ENCODE results near the gene PARD3B.

The PARD3B gene

GRCh38 chr2:204662956-204663355, 117.7 kb downstream of the PARD3B start:
- peaks cover 0 to 9% of the 10 kb centered on the region in 2 donors for H3K4me1 ChIP-seq (ENCODE audit: control insufficient read depth in 1 of 2, insufficient read depth in 2 of 2, low read length in 2 of 2)
- H3K9me3 ChIP-seq (ENCODE audit: control insufficient read depth in 1 of 2, low read length in 2 of 2), result no peaks in the 10 kb centered on the region
- H3K36me3 ChIP-seq (ENCODE audit: control insufficient read depth in 1 of 2, insufficient read depth in 2 of 2, low read length in 2 of 2), result no peaks in the 10 kb centered on the region
- H3K27me3 ChIP-seq (ENCODE audit: low read depth, low read length), result no peaks in the 10 kb centered on the region
- H3K4me3 ChIP-seq (ENCODE audit: low read depth in 1 of 2, low read length in 2 of 2), result no peak overlapping the region
- no peak overlapping the region for H3K27ac ChIP-seq (ENCODE audit: low read length)

GRCh38 chr2:204663816-204664425, 118.6 kb downstream of the PARD3B start:
- H3K36me3 ChIP-seq (ENCODE audit: control insufficient read depth in 1 of 2, insufficient read depth in 2 of 2, low read length in 2 of 2), result no peaks in the 10 kb centered on the region
- H3K4me1 ChIP-seq (ENCODE audit: control insufficient read depth in 1 of 2, insufficient read depth in 2 of 2, low read length in 2 of 2), result peaks cover 0 to 9% of the 10 kb centered on the region in 2 donors
- no peaks in the 10 kb centered on the region for H3K9me3 ChIP-seq (ENCODE audit: control insufficient read depth in 1 of 2, low read length in 2 of 2)
- no peak overlapping the region for H3K4me3 ChIP-seq (ENCODE audit: low read depth in 1 of 2, low read length in 2 of 2)
- H3K27me3 ChIP-seq (ENCODE audit: low read depth, low read length), result no peaks in the 10 kb centered on the region
- no peak overlapping the region for H3K27ac ChIP-seq (ENCODE audit: low read length)

- H3K27ac ChIP-seq (ENCODE audit: low read length), result no peak overlapping the region
- no peaks in the 10 kb centered on the region for H3K36me3 ChIP-seq (ENCODE audit: control insufficient read depth in 1 of 2, insufficient read depth in 2 of 2, low read length in 2 of 2)
- no peaks in the 10 kb centered on the region for H3K27me3 ChIP-seq (ENCODE audit: low read depth, low read length)
- H3K4me1 ChIP-seq (ENCODE audit: control insufficient read depth in 1 of 2, insufficient read depth in 2 of 2, low read length in 2 of 2), result peaks cover 0 to 9% of the 10 kb centered on the region in 2 donors
- no peak overlapping the region for H3K4me3 ChIP-seq (ENCODE audit: low read depth in 1 of 2, low read length in 2 of 2)
- H3K9me3 ChIP-seq (ENCODE audit: control insufficient read depth in 1 of 2, low read length in 2 of 2), result no peaks in the 10 kb centered on the region
These were observed 119.4 kb downstream of the PARD3B start for GRCh38 chr2:204664708-204665121.

GRCh38 chr2:204665207-204665606, 119.9 kb downstream of the PARD3B start:
- Histone ChIP-seq H3K36me3 (ENCODE audit: control insufficient read depth in 1 of 2, insufficient read depth in 2 of 2, low read length in 2 of 2) (no peaks in the 10 kb centered on the region), H3K27me3 (ENCODE audit: low read depth, low read length) (no peaks in the 10 kb centered on the region), H3K4me1 (ENCODE audit: control insufficient read depth in 1 of 2, insufficient read depth in 2 of 2, low read length in 2 of 2) (peaks cover 0 to 9% of the 10 kb centered on the region in 2 donors), H3K4me3 (ENCODE audit: low read depth in 1 of 2, low read length in 2 of 2) (no peak overlapping the region), H3K9me3 (ENCODE audit: control insufficient read depth in 1 of 2, low read length in 2 of 2) (no peaks in the 10 kb centered on the region), H3K27ac (ENCODE audit: low read length) (no peak overlapping the region)

GRCh38 chr2:204665771-204666170, 120.5 kb downstream of the PARD3B start:
- no peaks in the 10 kb centered on the region for H3K27me3 ChIP-seq (ENCODE audit: low read depth, low read length)
- no peak overlapping the region for H3K27ac ChIP-seq (ENCODE audit: low read length)
- peaks cover 0 to 9% of the 10 kb centered on the region in 2 donors for H3K4me1 ChIP-seq (ENCODE audit: control insufficient read depth in 1 of 2, insufficient read depth in 2 of 2, low read length in 2 of 2)
- no peaks in the 10 kb centered on the region for H3K9me3 ChIP-seq (ENCODE audit: control insufficient read depth in 1 of 2, low read length in 2 of 2)
- H3K4me3 ChIP-seq (ENCODE audit: low read depth in 1 of 2, low read length in 2 of 2), result no peak overlapping the region
- no peaks in the 10 kb centered on the region for H3K36me3 ChIP-seq (ENCODE audit: control insufficient read depth in 1 of 2, insufficient read depth in 2 of 2, low read length in 2 of 2)

- Histone ChIP-seq H3K27ac (ENCODE audit: low read length) (no peak overlapping the region), H3K27me3 (ENCODE audit: low read depth, low read length) (no peaks in the 10 kb centered on the region), H3K4me1 (ENCODE audit: control insufficient read depth in 1 of 2, insufficient read depth in 2 of 2, low read length in 2 of 2) (peaks cover 0 to 9% of the 10 kb centered on the region in 2 donors), H3K9me3 (ENCODE audit: control insufficient read depth in 1 of 2, low read length in 2 of 2) (no peaks in the 10 kb centered on the region), H3K36me3 (ENCODE audit: control insufficient read depth in 1 of 2, insufficient read depth in 2 of 2, low read length in 2 of 2) (no peaks in the 10 kb centered on the region), H3K4me3 (ENCODE audit: low read depth in 1 of 2, low read length in 2 of 2) (no peak overlapping the region)
These were observed 122.7 kb downstream of the PARD3B start for GRCh38 chr2:204667990-204668389.

GRCh38 chr2:204669382-204669781, 124.1 kb downstream of the PARD3B start:
- Histone ChIP-seq H3K4me3 (ENCODE audit: low read depth in 1 of 2, low read length in 2 of 2) (no peak overlapping the region), H3K9me3 (ENCODE audit: control insufficient read depth in 1 of 2, low read length in 2 of 2) (no peaks in the 10 kb centered on the region), H3K27ac (ENCODE audit: low read length) (no peak overlapping the region), H3K36me3 (ENCODE audit: control insufficient read depth in 1 of 2, insufficient read depth in 2 of 2, low read length in 2 of 2) (no peaks in the 10 kb centered on the region), H3K4me1 (ENCODE audit: control insufficient read depth in 1 of 2, insufficient read depth in 2 of 2, low read length in 2 of 2) (peaks cover 0 to 9% of the 10 kb centered on the region in 2 donors), H3K27me3 (ENCODE audit: low read depth, low read length) (no peaks in the 10 kb centered on the region)

GRCh38 chr2:204670124-204670523, 124.8 kb downstream of the PARD3B start:
- H3K4me3 ChIP-seq (ENCODE audit: low read depth in 1 of 2, low read length in 2 of 2), result no peak overlapping the region
- no peaks in the 10 kb centered on the region for H3K9me3 ChIP-seq (ENCODE audit: control insufficient read depth in 1 of 2, low read length in 2 of 2)
- no peaks in the 10 kb centered on the region for H3K36me3 ChIP-seq (ENCODE audit: control insufficient read depth in 1 of 2, insufficient read depth in 2 of 2, low read length in 2 of 2)
- H3K27me3 ChIP-seq (ENCODE audit: low read depth, low read length), result no peaks in the 10 kb centered on the region
- H3K27ac ChIP-seq (ENCODE audit: low read length), result no peak overlapping the region
- H3K4me1 ChIP-seq (ENCODE audit: control insufficient read depth in 1 of 2, insufficient read depth in 2 of 2, low read length in 2 of 2), result peaks cover 0 to 1% of the 10 kb centered on the region in 2 donors

GRCh38 chr2:204670756-204671155, 125.5 kb downstream of the PARD3B start:
- H3K27ac ChIP-seq (ENCODE audit: low read length), result no peak overlapping the region
- no peaks in the 10 kb centered on the region for H3K36me3 ChIP-seq (ENCODE audit: control insufficient read depth in 1 of 2, insufficient read depth in 2 of 2, low read length in 2 of 2)
- no peaks in the 10 kb centered on the region for H3K4me1 ChIP-seq (ENCODE audit: control insufficient read depth in 1 of 2, insufficient read depth in 2 of 2, low read length in 2 of 2)
- no peak overlapping the region for H3K4me3 ChIP-seq (ENCODE audit: low read depth in 1 of 2, low read length in 2 of 2)
- no peaks in the 10 kb centered on the region for H3K27me3 ChIP-seq (ENCODE audit: low read depth, low read length)
- no peaks in the 10 kb centered on the region for H3K9me3 ChIP-seq (ENCODE audit: control insufficient read depth in 1 of 2, low read length in 2 of 2)

- Histone ChIP-seq H3K9me3 (ENCODE audit: control insufficient read depth in 1 of 2, low read length in 2 of 2) (no peaks in the 10 kb centered on the region), H3K36me3 (ENCODE audit: control insufficient read depth in 1 of 2, insufficient read depth in 2 of 2, low read length in 2 of 2) (no peaks in the 10 kb centered on the region), H3K4me1 (ENCODE audit: control insufficient read depth in 1 of 2, insufficient read depth in 2 of 2, low read length in 2 of 2) (no peaks in the 10 kb centered on the region), H3K27ac (ENCODE audit: low read length) (no peak overlapping the region), H3K27me3 (ENCODE audit: low read depth, low read length) (no peaks in the 10 kb centered on the region), H3K4me3 (ENCODE audit: low read depth in 1 of 2, low read length in 2 of 2) (no peak overlapping the region)
These were observed 127.5 kb downstream of the PARD3B start for GRCh38 chr2:204672772-204673171.

GRCh38 chr2:204673877-204674276, 128.6 kb downstream of the PARD3B start:
- H3K4me3 ChIP-seq (ENCODE audit: low read depth in 1 of 2, low read length in 2 of 2), result no peak overlapping the region
- H3K36me3 ChIP-seq (ENCODE audit: control insufficient read depth in 1 of 2, insufficient read depth in 2 of 2, low read length in 2 of 2), result no peaks in the 10 kb centered on the region
- H3K9me3 ChIP-seq (ENCODE audit: control insufficient read depth in 1 of 2, low read length in 2 of 2), result no peaks in the 10 kb centered on the region
- H3K4me1 ChIP-seq (ENCODE audit: control insufficient read depth in 1 of 2, insufficient read depth in 2 of 2, low read length in 2 of 2), result no peaks in the 10 kb centered on the region
- no peak overlapping the region for H3K27ac ChIP-seq (ENCODE audit: low read length)
- no peaks in the 10 kb centered on the region for H3K27me3 ChIP-seq (ENCODE audit: low read depth, low read length)

GRCh38 chr2:204678031-204678430, 132.8 kb downstream of the PARD3B start:
- H3K4me1 ChIP-seq (ENCODE audit: control insufficient read depth in 1 of 2, insufficient read depth in 2 of 2, low read length in 2 of 2), result peaks cover 0 to 13% of the 10 kb centered on the region in 2 donors
- no peaks in the 10 kb centered on the region for H3K27me3 ChIP-seq (ENCODE audit: low read depth, low read length)
- no peak overlapping the region for H3K27ac ChIP-seq (ENCODE audit: low read length)
- no peak overlapping the region for H3K4me3 ChIP-seq (ENCODE audit: low read depth in 1 of 2, low read length in 2 of 2)
- H3K9me3 ChIP-seq (ENCODE audit: control insufficient read depth in 1 of 2, low read length in 2 of 2), result no peaks in the 10 kb centered on the region
- no peaks in the 10 kb centered on the region for H3K36me3 ChIP-seq (ENCODE audit: control insufficient read depth in 1 of 2, insufficient read depth in 2 of 2, low read length in 2 of 2)
